ENCODE data around the gene FANCC. TPM values are rescaled to one million over a fixed set of nuclear protein-coding genes. Genes with fewer than 3 reads are reported as not detected.
"Not testable (repeated sequence)": the region's sequence is repeated elsewhere in the genome, so short reads cannot be mapped to it uniquely, and the experiment has no call there.

Gene FANCC
- total RNA-seq, 2 experiments from 2014 or later = 18.4 to 18.8 TPM

DNA sequence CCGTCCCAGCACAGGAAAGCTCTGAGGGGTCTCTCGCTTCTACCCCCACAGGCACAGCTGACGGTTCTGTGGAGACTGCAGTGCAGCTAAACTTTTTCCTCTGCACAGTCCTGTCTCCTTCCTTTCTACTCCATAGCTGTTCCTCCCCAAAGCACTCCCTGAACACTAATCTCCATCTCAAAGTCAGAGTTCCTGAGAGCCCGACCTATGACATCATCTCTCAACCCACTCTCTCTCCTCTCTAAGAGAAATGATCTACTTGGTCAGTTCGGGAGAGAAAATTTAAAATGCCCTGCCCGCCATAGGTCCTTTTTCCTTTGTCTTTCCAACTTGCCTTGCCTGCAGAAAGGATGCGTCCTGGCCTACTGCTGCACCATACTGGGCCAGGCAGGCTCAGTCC lies 90.6 kb downstream of the FANCC start:
- CTCF ChIA-PET = no interaction called here
- DNase-seq = no peak
- no peak for ATAC-seq
- Mint-ChIP-seq H3K27me3 (no peaks in the 10 kb centered on the region), H3K4me1 (peaks cover 8% of the 10 kb centered on the region), H3K36me3 (peaks cover 13% of the 10 kb centered on the region), H3K27ac (no peak overlapping the region), H3K9me3 (ENCODE audit: low read depth) (peaks cover 2% of the 10 kb centered on the region), H3K4me3 (no peak overlapping the region)

DNA sequence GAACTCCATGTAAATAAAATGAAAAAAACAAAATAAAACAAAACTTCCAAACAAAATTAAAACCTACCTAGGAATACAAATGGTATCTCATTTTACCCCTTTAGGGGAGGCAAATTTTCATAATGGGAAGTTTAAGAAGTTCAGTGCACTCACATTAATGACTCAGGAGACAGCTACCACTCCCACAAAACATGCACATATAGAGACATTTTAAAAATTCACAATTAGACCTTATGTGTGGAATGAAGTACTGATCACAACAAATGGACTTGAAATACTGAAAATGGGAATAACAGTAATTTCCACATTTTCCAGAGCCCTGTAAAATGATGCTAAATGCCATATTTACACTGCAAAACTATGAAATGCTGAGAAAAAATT lies 91.8 kb downstream of the FANCC start:
- DNase-seq = no peak
- Mint-ChIP-seq H3K9me3 (ENCODE audit: low read depth) (no peaks in the 10 kb centered on the region), H3K36me3 (peaks cover 7% of the 10 kb centered on the region), H3K4me1 (peaks cover 8% of the 10 kb centered on the region), H3K27me3 (no peaks in the 10 kb centered on the region), H3K27ac (no peak overlapping the region), H3K4me3 (no peak overlapping the region)
- ATAC-seq = no peak
- CTCF ChIA-PET = no interaction called here

DNA sequence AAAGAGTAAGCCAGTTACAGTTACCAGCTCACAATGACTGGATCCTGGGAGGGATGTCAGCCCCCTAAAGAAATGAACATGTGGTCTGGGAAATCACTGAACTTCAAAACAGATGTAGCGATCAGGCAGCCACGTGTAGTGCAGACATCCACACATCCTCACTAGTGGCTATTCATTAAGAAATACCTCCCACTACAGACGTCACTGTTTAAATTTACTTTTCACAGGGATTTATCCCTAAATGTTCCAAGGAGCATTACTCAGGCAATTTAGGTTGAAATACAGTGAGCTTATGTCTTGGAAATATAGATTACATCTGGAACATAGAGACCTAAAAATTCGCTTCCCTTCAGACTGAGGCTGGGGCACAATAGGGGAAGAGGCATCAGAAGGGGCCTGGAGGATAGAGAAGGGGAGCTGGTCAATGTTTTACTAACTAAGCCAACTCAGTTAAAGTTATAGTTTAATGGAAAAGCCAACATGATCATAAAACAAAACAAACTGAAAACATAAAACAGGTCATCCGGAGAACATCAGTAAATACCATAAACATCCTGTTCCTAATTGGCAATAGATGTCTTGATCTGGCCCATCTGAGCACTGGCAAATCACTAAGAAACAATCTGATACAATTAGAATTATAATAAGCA lies 92.3 kb downstream of the FANCC start:
- no peak overlapping the region for H3K27ac Mint-ChIP-seq

DNA sequence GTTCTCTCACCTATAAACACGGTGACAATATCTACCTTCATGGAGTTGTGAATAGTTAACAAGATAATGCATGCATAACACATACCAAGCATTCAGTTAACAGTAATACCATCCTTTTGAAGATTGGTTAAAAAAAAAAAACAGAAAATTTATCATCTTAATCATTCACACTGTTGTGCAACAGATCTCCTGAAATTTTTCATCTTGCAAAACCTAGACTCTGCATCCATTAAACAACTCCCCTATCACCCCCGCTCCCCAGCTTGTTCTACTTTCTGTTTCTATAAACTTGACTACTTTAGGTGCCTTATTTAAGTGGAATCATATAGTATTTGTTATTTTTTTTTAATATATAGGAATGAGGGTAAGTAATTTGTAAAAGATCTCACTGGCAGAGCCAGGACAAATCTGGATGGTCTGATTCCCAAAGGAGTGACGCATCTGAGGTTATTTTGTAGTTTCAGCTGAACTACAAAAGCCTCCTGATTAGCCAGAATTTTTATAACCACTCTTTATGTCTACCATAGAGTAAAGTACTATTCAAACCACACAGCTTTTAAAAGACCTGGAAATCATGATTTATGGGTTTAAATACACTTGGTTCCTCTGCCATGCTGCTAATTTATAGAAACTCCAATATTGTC lies 93.0 kb downstream of the FANCC start:
- ATAC-seq = no peak
- no peak overlapping the region for H3K27ac Mint-ChIP-seq

More for the DNA sequence above, 92.3 kb downstream of the FANCC start:
- Mint-ChIP-seq H3K27me3 (no peaks in the 10 kb centered on the region), H3K36me3 (peaks cover 3% of the 10 kb centered on the region), H3K4me1 (peaks cover 8% of the 10 kb centered on the region), H3K4me3 (no peak overlapping the region), H3K9me3 (ENCODE audit: low read depth) (no peaks in the 10 kb centered on the region)
- no peak for DNase-seq
- no peak for ATAC-seq
- CTCF ChIA-PET = no interaction called here

DNA sequence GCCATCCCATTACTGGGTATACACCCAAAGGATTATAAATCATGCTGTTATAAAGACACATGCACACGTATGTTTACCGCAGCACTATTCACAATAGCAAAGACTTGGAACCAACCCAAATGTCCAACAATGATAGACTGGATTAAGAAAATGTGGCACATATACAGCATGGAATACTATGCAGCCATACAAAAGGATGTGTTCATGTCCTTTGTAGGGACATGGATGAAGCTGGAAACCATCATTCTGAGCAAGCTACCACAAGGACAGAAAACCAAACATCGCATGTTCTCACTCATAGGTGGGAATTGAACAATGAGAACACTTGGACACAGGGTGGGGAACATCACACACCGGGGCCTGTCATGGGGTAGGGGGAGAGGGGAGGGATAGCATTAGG lies 97.2 kb downstream of the FANCC start:
- ATAC-seq; H3K4me3 Mint-ChIP-seq; DNase-seq; H3K4me1 Mint-ChIP-seq; CTCF ChIA-PET; H3K9me3 Mint-ChIP-seq (ENCODE audit: low read depth); H3K36me3 Mint-ChIP-seq; H3K27me3 Mint-ChIP-seq; H3K27ac Mint-ChIP-seq: not testable (repeated sequence)

More for the DNA sequence above, 93.0 kb downstream of the FANCC start:
- Mint-ChIP-seq H3K36me3 (peaks cover 6% of the 10 kb centered on the region), H3K4me3 (no peak overlapping the region), H3K4me1 (peaks cover 6% of the 10 kb centered on the region), H3K9me3 (ENCODE audit: low read depth) (no peaks in the 10 kb centered on the region), H3K27me3 (no peaks in the 10 kb centered on the region)
- no peak for DNase-seq
- CTCF ChIA-PET = no interaction called here

DNA sequence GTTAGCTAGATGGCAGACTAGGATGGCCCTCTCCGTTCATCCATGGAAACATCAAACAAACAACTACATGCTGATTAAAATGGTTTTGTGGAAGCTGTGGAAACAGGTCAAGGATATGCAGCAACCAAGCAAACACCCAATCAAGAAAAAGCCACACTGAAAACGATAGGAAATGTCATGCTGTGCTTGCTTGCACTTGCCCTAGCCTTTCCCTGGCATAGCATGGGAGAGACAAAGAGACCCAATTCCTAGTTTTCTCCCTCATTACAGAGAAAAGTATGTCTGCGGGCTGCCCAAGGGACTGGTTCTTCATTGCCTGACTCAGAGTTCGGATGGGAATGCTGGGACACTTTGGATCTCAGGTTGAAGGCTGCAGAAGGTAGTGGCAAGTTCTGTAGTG lies 98.7 kb downstream of the FANCC start:
- Mint-ChIP-seq H3K4me1 (peaks cover 2% of the 10 kb centered on the region), H3K4me3 (no peak overlapping the region), H3K27ac (no peak overlapping the region), H3K36me3 (peaks cover 6% of the 10 kb centered on the region), H3K27me3 (no peaks in the 10 kb centered on the region), H3K9me3 (ENCODE audit: low read depth) (no peaks in the 10 kb centered on the region)
- DNase-seq (no peak), ATAC-seq (no peak)
- CTCF ChIA-PET = no interaction called here

DNA sequence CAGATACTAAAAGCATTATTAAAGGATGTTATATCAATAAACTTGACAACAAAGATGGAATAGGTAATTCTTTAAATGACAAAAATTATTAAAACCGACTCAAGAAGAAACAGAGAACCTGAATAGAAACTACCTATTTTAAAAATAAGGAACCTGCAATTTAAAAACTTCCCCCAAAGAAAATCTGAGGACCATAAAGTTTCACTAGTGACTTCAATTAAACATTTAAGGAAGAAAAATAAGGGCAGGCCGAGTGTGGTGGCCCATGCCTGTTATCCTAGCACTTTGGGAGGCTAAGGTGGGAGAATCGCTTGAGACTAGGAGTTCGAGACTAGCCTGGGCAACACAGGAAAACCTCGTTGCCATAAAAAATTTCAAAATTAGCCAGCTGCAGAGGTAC lies 99.6 kb downstream of the FANCC start:
- Mint-ChIP-seq H3K27me3 (no peaks in the 10 kb centered on the region), H3K4me1 (no peaks in the 10 kb centered on the region), H3K4me3 (no peak overlapping the region), H3K36me3 (peaks cover 5% of the 10 kb centered on the region), H3K27ac (no peak overlapping the region), H3K9me3 (ENCODE audit: low read depth) (no peaks in the 10 kb centered on the region)
- ATAC-seq (no peak), DNase-seq (no peak)
- CTCF ChIA-PET = no interaction called here

DNA sequence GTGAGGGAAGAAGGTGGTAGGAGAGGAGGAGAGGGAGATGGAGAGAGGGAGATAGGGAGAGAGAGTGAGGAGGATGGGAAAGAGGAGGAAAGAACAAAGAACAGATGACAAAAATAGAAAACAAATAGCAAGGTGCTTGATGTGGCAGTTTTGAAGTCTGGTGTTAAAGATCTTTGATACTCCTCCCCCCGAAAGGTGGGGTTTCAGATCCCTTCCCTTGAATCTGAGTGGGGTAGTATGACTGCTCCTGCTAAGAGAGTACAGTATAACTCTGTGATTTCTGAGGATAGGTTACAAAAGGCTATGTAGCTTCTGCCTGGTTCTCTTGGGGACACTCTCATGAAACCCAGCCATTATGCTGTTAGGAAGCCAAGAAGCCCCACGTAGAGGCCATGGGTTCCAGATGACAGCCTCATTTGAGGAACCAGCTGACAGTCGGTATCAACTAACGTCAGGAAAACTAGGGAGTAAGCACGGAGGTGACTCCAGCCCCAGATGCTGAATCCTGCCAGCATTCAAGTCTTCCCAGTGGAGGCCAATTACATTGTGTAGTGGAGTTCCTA lies 102.1 kb downstream of the FANCC start:
- ATAC-seq = no peak
- H3K27me3 Mint-ChIP-seq = no peaks in the 10 kb centered on the region
- H3K4me1 Mint-ChIP-seq = peaks cover 2% of the 10 kb centered on the region
- H3K27ac Mint-ChIP-seq = no peak overlapping the region
- no peak overlapping the region for H3K4me3 Mint-ChIP-seq
- CTCF ChIA-PET = no interaction called here
- H3K36me3 Mint-ChIP-seq = peaks cover 3% of the 10 kb centered on the region
- DNase-seq = no peak
- no peaks in the 10 kb centered on the region for H3K9me3 Mint-ChIP-seq (ENCODE audit: low read depth)

DNA sequence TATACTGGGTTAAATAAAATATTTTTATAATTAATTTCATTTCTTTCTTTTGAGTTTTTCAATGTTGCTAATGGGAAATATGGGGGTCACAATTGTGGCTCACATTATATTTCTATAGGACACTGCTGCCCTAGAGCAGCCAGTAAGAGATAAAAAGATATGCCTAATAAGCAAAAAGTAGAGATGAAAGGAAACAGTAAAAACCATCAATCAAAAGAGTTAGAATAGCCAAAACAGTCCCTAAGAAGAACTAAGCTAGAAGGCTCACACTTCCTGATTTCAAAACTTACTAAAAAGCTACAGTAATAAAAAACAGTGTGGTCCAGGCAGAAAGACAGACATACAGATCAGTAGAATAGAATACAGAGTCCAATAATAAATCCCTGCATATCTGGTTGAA lies 104.4 kb downstream of the FANCC start:
- no peaks in the 10 kb centered on the region for H3K36me3 Mint-ChIP-seq
- no peak overlapping the region for H3K4me3 Mint-ChIP-seq
- H3K27ac Mint-ChIP-seq = no peak overlapping the region
- peaks cover 2% of the 10 kb centered on the region for H3K4me1 Mint-ChIP-seq
- DNase-seq = no peak
- H3K9me3 Mint-ChIP-seq (ENCODE audit: low read depth) = no peaks in the 10 kb centered on the region
- CTCF ChIA-PET = interaction anchor here (0.6 to 1.3 kb wide), 2 partner anchors 45 to 1105 kb away, joined by 3 to 4 read pairs; no protein-coding TSS in a partner anchor
- ATAC-seq = no peak
- no peaks in the 10 kb centered on the region for H3K27me3 Mint-ChIP-seq

DNA sequence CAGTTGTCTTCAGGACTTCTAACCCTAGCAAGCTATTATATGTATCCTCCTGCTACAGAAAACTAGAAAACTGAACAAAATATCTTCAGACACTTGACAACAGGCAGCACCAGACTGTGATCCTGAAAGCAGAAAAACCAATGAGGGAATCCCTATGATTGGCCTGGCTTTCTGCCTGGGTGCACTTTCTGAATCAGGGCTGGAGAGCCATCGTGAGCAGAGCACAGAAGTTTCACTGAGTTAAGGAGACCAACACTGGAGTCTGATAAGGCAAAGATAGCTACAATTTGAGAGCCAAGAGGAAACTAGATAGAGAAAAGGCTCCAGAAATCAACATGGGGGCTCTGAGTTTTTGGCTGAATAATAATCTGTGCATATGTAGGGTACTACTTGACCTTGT lies 106.5 kb downstream of the FANCC start:
- peaks cover 2% of the 10 kb centered on the region for H3K4me1 Mint-ChIP-seq
- no peaks in the 10 kb centered on the region for H3K27me3 Mint-ChIP-seq
- ATAC-seq = no peak
- CTCF ChIA-PET = no interaction called here
- H3K4me3 Mint-ChIP-seq = no peak overlapping the region
- DNase-seq = no peak
- no peak overlapping the region for H3K27ac Mint-ChIP-seq
- no peaks in the 10 kb centered on the region for H3K9me3 Mint-ChIP-seq (ENCODE audit: low read depth)
- no peaks in the 10 kb centered on the region for H3K36me3 Mint-ChIP-seq

DNA sequence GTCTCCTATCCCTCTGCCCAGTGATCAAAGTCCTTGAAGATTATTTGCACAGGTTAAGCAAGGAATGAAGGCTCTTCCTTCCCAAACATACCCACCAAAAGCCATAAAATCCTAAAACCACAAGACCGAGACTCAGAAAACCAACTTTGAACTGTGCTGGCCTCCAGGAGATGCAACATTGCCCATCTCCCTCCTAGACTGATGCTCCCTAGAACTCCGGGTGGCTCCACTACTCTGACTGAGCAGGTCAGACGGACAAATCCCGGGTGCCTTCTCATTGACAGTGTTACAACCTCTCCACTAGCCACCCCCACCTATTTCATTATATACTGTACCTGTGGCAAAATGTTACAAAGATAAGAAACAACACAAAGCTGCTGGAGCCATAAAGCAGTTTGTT lies 110.1 kb downstream of the FANCC start:
- CTCF ChIA-PET = no interaction called here
- no peak for ATAC-seq
- no peak overlapping the region for H3K27ac Mint-ChIP-seq

DNA sequence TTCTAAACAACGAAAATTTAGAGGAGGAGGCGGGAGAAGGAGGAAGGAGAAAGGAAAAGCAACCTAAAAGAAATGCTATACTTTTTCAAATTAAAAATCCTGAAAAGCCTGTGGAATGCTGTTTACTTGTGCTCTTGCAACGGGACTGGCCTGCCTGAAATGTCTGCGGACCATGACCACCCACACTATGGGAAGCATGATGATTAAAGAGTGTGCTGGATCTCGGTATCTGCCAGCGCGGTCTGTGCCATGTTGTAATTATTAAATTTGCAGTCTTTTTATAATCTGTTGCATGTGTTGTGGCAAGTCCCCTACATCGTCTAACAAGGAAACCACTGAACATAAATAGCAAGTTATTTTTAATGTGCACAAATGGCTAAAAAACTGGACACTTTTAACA lies 111.4 kb downstream of the FANCC start:
- Mint-ChIP-seq H3K27me3 (no peaks in the 10 kb centered on the region), H3K9me3 (ENCODE audit: low read depth) (no peaks in the 10 kb centered on the region), H3K4me1 (no peaks in the 10 kb centered on the region), H3K36me3 (no peaks in the 10 kb centered on the region), H3K4me3 (no peak overlapping the region), H3K27ac (no peak overlapping the region)
- DNase-seq (no peak), ATAC-seq (no peak)
- CTCF ChIA-PET = no interaction called here

More for the DNA sequence above, 110.1 kb downstream of the FANCC start:
- Mint-ChIP-seq H3K27me3 (no peaks in the 10 kb centered on the region), H3K9me3 (ENCODE audit: low read depth) (no peaks in the 10 kb centered on the region), H3K36me3 (no peaks in the 10 kb centered on the region), H3K4me3 (no peak overlapping the region), H3K4me1 (peaks cover 2% of the 10 kb centered on the region)
- DNase-seq = no peak

DNA sequence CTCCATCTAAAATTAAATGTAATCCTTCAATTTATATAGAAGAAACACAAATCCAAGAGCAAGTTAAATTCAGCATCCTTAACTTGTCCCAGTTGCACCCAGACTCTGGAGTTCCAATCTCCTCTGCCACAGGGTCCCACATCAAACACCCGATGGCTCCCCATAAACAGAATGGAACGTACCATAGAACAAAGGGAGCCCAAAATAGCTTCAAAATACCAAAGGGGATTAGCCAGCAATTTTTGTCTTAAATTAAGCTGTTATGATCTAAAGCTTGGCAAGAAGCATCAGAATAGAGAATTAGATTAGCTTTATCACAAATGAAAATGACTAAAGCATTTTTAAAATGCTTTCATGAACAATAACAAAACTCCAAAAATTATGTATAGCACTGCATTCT lies 112.8 kb downstream of the FANCC start:
- Mint-ChIP-seq H3K27ac (no peak overlapping the region), H3K4me1 (no peaks in the 10 kb centered on the region), H3K27me3 (no peaks in the 10 kb centered on the region), H3K4me3 (no peak overlapping the region), H3K36me3 (peaks cover 1% of the 10 kb centered on the region), H3K9me3 (ENCODE audit: low read depth) (no peaks in the 10 kb centered on the region)
- ATAC-seq (no peak), DNase-seq (no peak)
- CTCF ChIA-PET = interaction anchor here (1.2 kb wide), 1 partner anchor 73 kb away, joined by 3 read pairs; no protein-coding TSS in a partner anchor

DNA sequence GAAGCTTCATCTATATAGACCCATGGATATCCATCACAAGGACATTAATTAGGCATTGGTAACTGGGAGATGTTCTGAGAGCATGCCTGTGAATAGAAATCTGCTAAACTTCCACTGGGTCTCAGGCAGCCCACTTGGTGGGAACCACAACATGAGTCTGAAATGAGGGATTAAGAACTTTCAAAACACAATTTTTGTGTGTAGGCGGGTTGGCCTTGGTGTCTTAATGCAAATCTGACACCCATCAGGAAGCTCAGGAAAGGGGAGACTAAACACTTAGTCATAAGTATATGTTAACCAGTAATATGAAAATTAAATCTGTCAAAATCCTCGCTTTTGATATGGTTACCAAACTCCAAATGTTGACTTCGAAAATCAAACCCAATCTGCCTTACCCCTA lies 113.2 kb downstream of the FANCC start:
- CTCF ChIA-PET = no interaction called here

More for the DNA sequence above, 113.2 kb downstream of the FANCC start:
- no peaks in the 10 kb centered on the region for H3K4me1 Mint-ChIP-seq
- H3K36me3 Mint-ChIP-seq = peaks cover 1% of the 10 kb centered on the region
- no peak overlapping the region for H3K4me3 Mint-ChIP-seq
- H3K27me3 Mint-ChIP-seq = no peaks in the 10 kb centered on the region
- H3K27ac Mint-ChIP-seq = no peak overlapping the region
- no peaks in the 10 kb centered on the region for H3K9me3 Mint-ChIP-seq (ENCODE audit: low read depth)
- no peak for DNase-seq
- ATAC-seq = no peak
